ENCODE results near the gene IQGAP2. TPM values are rescaled to one million over a fixed set of nuclear protein-coding genes. Genes with fewer than 3 reads are reported as not detected.

IQGAP2 gene
- polyA plus RNA-seq, 1 donor (not counting 4 experiments of a cell fraction or from before 2014, with no cell fraction given) = 0.14 TPM

DNA sequence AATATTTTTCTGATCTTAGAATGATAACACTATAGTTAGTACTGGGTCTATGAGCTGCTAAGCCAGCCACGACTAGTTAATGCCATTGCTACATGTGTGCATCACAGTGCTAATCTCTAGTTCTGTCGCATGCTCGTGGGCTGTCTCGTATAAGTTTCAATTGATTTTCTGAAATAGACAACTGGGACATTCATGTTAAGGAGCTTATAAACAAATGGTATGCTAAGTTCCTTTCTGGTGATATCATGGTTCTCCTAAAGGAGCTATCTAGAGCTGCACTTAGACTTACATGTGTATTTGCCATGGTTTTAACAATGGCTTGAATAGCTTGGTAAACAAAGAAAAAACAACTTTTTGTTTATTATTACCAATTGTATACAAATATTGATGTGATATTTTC is 173.9 kb downstream of the IQGAP2 start:
- no peak overlapping the region for H3K4me2 ChIP-seq (ENCODE audit: control insufficient read depth, extremely low read depth, insufficient read depth, low read depth, low read length)
- no peak overlapping the region for H3K9ac ChIP-seq (ENCODE audit: control insufficient read depth, extremely low read depth, insufficient read depth, low read length)
- TF ChIP-seq, protein P1, sequence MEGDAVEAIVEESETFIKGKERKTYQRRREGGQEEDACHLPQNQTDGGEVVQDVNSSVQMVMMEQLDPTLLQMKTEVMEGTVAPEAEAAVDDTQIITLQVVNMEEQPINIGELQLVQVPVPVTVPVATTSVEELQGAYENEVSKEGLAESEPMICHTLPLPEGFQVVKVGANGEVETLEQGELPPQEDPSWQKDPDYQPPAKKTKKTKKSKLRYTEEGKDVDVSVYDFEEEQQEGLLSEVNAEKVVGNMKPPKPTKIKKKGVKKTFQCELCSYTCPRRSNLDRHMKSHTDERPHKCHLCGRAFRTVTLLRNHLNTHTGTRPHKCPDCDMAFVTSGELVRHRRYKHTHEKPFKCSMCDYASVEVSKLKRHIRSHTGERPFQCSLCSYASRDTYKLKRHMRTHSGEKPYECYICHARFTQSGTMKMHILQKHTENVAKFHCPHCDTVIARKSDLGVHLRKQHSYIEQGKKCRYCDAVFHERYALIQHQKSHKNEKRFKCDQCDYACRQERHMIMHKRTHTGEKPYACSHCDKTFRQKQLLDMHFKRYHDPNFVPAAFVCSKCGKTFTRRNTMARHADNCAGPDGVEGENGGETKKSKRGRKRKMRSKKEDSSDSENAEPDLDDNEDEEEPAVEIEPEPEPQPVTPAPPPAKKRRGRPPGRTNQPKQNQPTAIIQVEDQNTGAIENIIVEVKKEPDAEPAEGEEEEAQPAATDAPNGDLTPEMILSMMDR (optimal IDR thresholded peaks at IDR 0.05 in 1 of 3, IDR thresholded peaks at IDR 0.05 in 1 of 3, conservative IDR thresholded peaks at IDR 0.05 in 1 of 3; ENCODE audit: extremely low read depth in 1 of 3, insufficient read depth in 2 of 3, low read length in 3 of 3) = no peak
- no peak for TF ChIP-seq EZH2 (IDR thresholded peaks at IDR 0.05; ENCODE audit: low read length)
- H3K9me1 ChIP-seq (ENCODE audit: control insufficient read depth, extremely low read depth, insufficient read depth, low read length) = no peaks in the 10 kb centered on the region
- dilution Hi-C loops (cut with MboI; ENCODE audit: extremely low pct_ligation_motif_present, low sequenced_read_pairs) = no loop called here
- no peak overlapping the region for H2AFZ ChIP-seq (ENCODE audit: control insufficient read depth, low read length)
- no peaks in the 10 kb centered on the region for H3K27me3 ChIP-seq (ENCODE audit: control insufficient read depth, extremely low read depth, insufficient read depth, low read length)
- no peak overlapping the region for H3K27ac ChIP-seq (ENCODE audit: control insufficient read depth, insufficient read depth, low read length)
- no peaks in the 10 kb centered on the region for H3K4me1 ChIP-seq (ENCODE audit: control insufficient read depth, extremely low read depth, insufficient read depth, low read length)
- H3K79me2 ChIP-seq (ENCODE audit: control insufficient read depth, insufficient read depth, low read length) = no peaks in the 10 kb centered on the region
- no peak for DNase-seq (ENCODE audit: low read depth, low spot score)
- no peaks in the 10 kb centered on the region for H3K9me3 ChIP-seq (ENCODE audit: control insufficient read depth, low read depth, low read length)
- no peak overlapping the region for H3K4me3 ChIP-seq (ENCODE audit: control insufficient read depth in 2 of 3, extremely low read depth in 1 of 3, insufficient read depth in 2 of 3, low read depth in 1 of 3, low read length in 3 of 3)
- FAIRE-seq = no peak
- no peaks in the 10 kb centered on the region for H4K20me1 ChIP-seq (ENCODE audit: control insufficient read depth, extremely low read depth, insufficient read depth, low read length)
- H3K36me3 ChIP-seq (ENCODE audit: control insufficient read depth in 2 of 2, extremely low read depth in 1 of 2, insufficient read depth in 2 of 2, low read length in 2 of 2) = no peaks in the 10 kb centered on the region

- H2AFZ ChIP-seq (ENCODE audit: control insufficient read depth, low read length) = no peak overlapping the region
- no peak overlapping the region for H3K4me2 ChIP-seq (ENCODE audit: control insufficient read depth, extremely low read depth, insufficient read depth, low read depth, low read length)
- H3K27ac ChIP-seq (ENCODE audit: control insufficient read depth, insufficient read depth, low read length) = no peak overlapping the region
- H3K9me1 ChIP-seq (ENCODE audit: control insufficient read depth, extremely low read depth, insufficient read depth, low read length) = no peaks in the 10 kb centered on the region
- TF ChIP-seq EZH2 (IDR thresholded peaks at IDR 0.05; ENCODE audit: low read length) = no peak
- TF ChIP-seq, protein P1 (optimal IDR thresholded peaks at IDR 0.05 in 1 of 3, IDR thresholded peaks at IDR 0.05 in 1 of 3, conservative IDR thresholded peaks at IDR 0.05 in 1 of 3; ENCODE audit: extremely low read depth in 1 of 3, insufficient read depth in 2 of 3, low read length in 3 of 3) = no peak
- H3K36me3 ChIP-seq (ENCODE audit: control insufficient read depth in 2 of 2, extremely low read depth in 1 of 2, insufficient read depth in 2 of 2, low read length in 2 of 2) = no peaks in the 10 kb centered on the region
- H3K79me2 ChIP-seq (ENCODE audit: control insufficient read depth, insufficient read depth, low read length) = no peaks in the 10 kb centered on the region
- no peaks in the 10 kb centered on the region for H4K20me1 ChIP-seq (ENCODE audit: control insufficient read depth, extremely low read depth, insufficient read depth, low read length)
- no peak overlapping the region for H3K4me3 ChIP-seq (ENCODE audit: control insufficient read depth in 2 of 3, extremely low read depth in 1 of 3, insufficient read depth in 2 of 3, low read depth in 1 of 3, low read length in 3 of 3)
- no peak overlapping the region for H3K9ac ChIP-seq (ENCODE audit: control insufficient read depth, extremely low read depth, insufficient read depth, low read length)
- H3K27me3 ChIP-seq (ENCODE audit: control insufficient read depth, extremely low read depth, insufficient read depth, low read length) = no peaks in the 10 kb centered on the region
- H3K9me3 ChIP-seq (ENCODE audit: control insufficient read depth, low read depth, low read length) = no peaks in the 10 kb centered on the region
- dilution Hi-C loops (cut with MboI; ENCODE audit: extremely low pct_ligation_motif_present, low sequenced_read_pairs) = no loop called here
- no peaks in the 10 kb centered on the region for H3K4me1 ChIP-seq (ENCODE audit: control insufficient read depth, extremely low read depth, insufficient read depth, low read length)
- no peak for FAIRE-seq
- no peak for DNase-seq (ENCODE audit: low read depth, low spot score)
These were observed 176.3 kb downstream of the IQGAP2 start for GRCh38 chr5:76579166-76579937.

Data from keratinocyte (primary cell).